ENCODE data around the gene SLX9.

SLX9 gene

GRCh38 chr21:44921928-44922327 lies 17.9 kb upstream of the SLX9 start:
- TF ChIP-seq, protein P1, sequence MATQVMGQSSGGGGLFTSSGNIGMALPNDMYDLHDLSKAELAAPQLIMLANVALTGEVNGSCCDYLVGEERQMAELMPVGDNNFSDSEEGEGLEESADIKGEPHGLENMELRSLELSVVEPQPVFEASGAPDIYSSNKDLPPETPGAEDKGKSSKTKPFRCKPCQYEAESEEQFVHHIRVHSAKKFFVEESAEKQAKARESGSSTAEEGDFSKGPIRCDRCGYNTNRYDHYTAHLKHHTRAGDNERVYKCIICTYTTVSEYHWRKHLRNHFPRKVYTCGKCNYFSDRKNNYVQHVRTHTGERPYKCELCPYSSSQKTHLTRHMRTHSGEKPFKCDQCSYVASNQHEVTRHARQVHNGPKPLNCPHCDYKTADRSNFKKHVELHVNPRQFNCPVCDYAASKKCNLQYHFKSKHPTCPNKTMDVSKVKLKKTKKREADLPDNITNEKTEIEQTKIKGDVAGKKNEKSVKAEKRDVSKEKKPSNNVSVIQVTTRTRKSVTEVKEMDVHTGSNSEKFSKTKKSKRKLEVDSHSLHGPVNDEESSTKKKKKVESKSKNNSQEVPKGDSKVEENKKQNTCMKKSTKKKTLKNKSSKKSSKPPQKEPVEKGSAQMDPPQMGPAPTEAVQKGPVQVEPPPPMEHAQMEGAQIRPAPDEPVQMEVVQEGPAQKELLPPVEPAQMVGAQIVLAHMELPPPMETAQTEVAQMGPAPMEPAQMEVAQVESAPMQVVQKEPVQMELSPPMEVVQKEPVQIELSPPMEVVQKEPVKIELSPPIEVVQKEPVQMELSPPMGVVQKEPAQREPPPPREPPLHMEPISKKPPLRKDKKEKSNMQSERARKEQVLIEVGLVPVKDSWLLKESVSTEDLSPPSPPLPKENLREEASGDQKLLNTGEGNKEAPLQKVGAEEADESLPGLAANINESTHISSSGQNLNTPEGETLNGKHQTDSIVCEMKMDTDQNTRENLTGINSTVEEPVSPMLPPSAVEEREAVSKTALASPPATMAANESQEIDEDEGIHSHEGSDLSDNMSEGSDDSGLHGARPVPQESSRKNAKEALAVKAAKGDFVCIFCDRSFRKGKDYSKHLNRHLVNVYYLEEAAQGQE (IDR thresholded peaks at IDR 0.05; ENCODE audit: insufficient replicate concordance, low read depth) = no peak
- TF ChIP-seq SPI1 (IDR thresholded peaks at IDR 0.05; ENCODE audit: borderline replicate concordance, low read depth) = no peak
- no peak for TF ChIP-seq POLR2AphosphoS5 (IDR thresholded peaks at IDR 0.05; ENCODE audit: low read depth)
- TF ChIP-seq CTCF (IDR thresholded peaks at IDR 0.05; ENCODE audit: insufficient read depth, low read length) = no peak
- TF ChIP-seq GABPA (IDR thresholded peaks at IDR 0.05; ENCODE audit: low read depth) = no peak
- H3K27me3 ChIP-seq (ENCODE audit: insufficient read depth, poor library complexity, severe bottlenecking) = no peaks in the 10 kb centered on the region

GRCh38 chr21:44923480-44924084 lies 16.2 kb upstream of the SLX9 start:
- peak overlapping the region; percentile 69 for H3K27ac ChIP-seq (replicated peaks)
- H3K4me3 ChIP-seq (replicated peaks; ENCODE audit: insufficient read depth, low read length) = no peak overlapping the region
- no peaks in the 10 kb centered on the region for H3K27me3 ChIP-seq (ENCODE audit: insufficient read depth, poor library complexity, severe bottlenecking)
- peak in 1 of 2 experiments; percentile 49 for DNase-seq (ENCODE audit: low read depth in 1 of 2, low spot score in 1 of 2)
- TF ChIP-seq CTCF (IDR thresholded peaks at IDR 0.05; ENCODE audit: insufficient read depth, low read length) = no peak
- no peak for TF ChIP-seq POLR2AphosphoS5 (IDR thresholded peaks at IDR 0.05; ENCODE audit: low read depth)
- peak; percentile 47; the same call in 1 of the 2 replicates for TF ChIP-seq SPI1 (IDR thresholded peaks at IDR 0.05; ENCODE audit: borderline replicate concordance, low read depth)

More at GRCh38 chr21:44921928-44922327, 17.9 kb upstream of the SLX9 start:
- Histone ChIP-seq H3K4me3 (replicated peaks; ENCODE audit: insufficient read depth, low read length) (no peak overlapping the region; the same call in 1 of the 2 replicates), H3K27ac (replicated peaks) (no peak overlapping the region; the same call in 1 of the 2 replicates)
- DNase-seq (ENCODE audit: low read depth in 1 of 2, low spot score in 1 of 2) = no peak

DNA sequence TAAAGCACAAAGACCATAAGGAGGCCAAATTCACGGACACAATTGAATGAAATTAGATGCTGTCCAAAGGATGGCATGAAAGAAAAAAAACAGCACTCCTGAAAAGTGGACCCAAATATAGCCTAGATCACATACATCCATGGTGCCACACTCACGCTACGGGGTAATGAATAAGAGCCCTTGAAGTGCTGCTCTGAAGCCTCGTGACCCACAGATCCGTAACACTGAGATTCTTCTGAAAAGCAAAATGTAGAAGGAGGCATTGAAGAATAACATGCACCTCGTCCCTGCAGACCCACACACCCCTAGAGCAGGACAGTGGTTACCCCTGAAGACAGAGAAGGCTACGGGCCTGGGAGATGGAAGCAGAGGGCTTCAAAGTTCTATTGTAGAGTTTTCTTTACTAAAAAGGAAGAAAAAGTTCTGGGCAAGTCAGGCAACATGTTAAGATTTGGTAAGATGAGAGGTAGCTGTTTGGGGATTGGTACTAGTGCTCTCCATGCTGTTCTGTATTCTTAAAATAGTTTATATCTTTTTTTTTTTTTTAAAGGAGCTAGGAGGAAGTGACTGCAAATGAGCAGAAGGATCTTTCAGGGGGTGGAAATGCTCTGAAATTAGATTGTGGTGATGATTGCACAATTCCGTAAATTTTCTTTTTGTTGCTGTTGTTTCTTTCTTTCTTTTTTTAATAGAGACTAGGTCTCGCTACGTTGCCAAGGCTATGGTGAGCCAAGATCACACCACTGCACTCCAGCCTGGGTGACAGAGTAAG lies 15.0 kb upstream of the SLX9 start:
- TF ChIP-seq POLR2AphosphoS5 (IDR thresholded peaks at IDR 0.05; ENCODE audit: low read depth) (no peak), SPI1 (IDR thresholded peaks at IDR 0.05; ENCODE audit: borderline replicate concordance, low read depth) (peak; percentile 79), GABPA (IDR thresholded peaks at IDR 0.05; ENCODE audit: low read depth) (no peak), CTCF (IDR thresholded peaks at IDR 0.05; ENCODE audit: insufficient read depth, low read length) (no peak)
- TF ChIP-seq, protein P1 (IDR thresholded peaks at IDR 0.05; ENCODE audit: insufficient replicate concordance, low read depth) = no peak
- H3K4me3 ChIP-seq (replicated peaks; ENCODE audit: insufficient read depth, low read length) = no peak overlapping the region
- H3K27me3 ChIP-seq (ENCODE audit: insufficient read depth, poor library complexity, severe bottlenecking) = no peaks in the 10 kb centered on the region
- peak; percentile 49 to 74 for DNase-seq (ENCODE audit: low read depth in 1 of 2, low spot score in 1 of 2)
- H3K27ac ChIP-seq (replicated peaks) = peak overlapping the region; percentile 69

Measured in HL-60 (cell line).